Calu3 (cell line): ENCODE measurements around the gene CEACAM18. TPM values are rescaled to one million over a fixed set of nuclear protein-coding genes. Genes with fewer than 3 reads are reported as not detected.

Experiments
- BruUV-seq: library from RNA; stranded (reverse); fragments of 400-500 nt; replicated peaks from 2 replicates; lab custom pipeline; 2021; lab: Mats Ljungman, UMichigan
- CTCF ChIA-PET: fragments of 300-600 bp; sonication (Branson Sonifier 250); formaldehyde crosslinking; loops from one replicate; lab custom pipeline; 2022; ENCODE audit warnings: antibody characterized with exemption; lab: Charles Lee
- DNase-seq: peaks from one replicate; pipeline ENCODE4 v3.0.0; 2022
- H3K27ac Mint-ChIP-seq: one replicate; pipeline ENCODE4 v1.8.0; 2022; ENCODE audit warnings: mixed read lengths; ENCODE audit not compliant: unreplicated experiment
- H3K27me3 Mint-ChIP-seq: one replicate; pipeline ENCODE4 v1.8.0; 2022; ENCODE audit warnings: mixed read lengths; ENCODE audit not compliant: unreplicated experiment
- H3K36me3 Mint-ChIP-seq: one replicate; pipeline ENCODE4 v1.8.0; 2022; ENCODE audit warnings: mild to moderate bottlenecking, moderate library complexity, mixed read lengths; ENCODE audit not compliant: insufficient read depth, unreplicated experiment
- H3K4me1 Mint-ChIP-seq: one replicate; pipeline ENCODE4 v1.8.0; 2022; ENCODE audit warnings: mild to moderate bottlenecking, low read depth, mixed read lengths; ENCODE audit not compliant: unreplicated experiment
- H3K4me3 Mint-ChIP-seq: one replicate; pipeline ENCODE4 v1.8.0; 2022; ENCODE audit warnings: mild to moderate bottlenecking, low read depth, moderate library complexity, mixed read lengths; ENCODE audit not compliant: unreplicated experiment
- H3K9me3 Mint-ChIP-seq: one replicate; pipeline ENCODE4 v1.8.0; 2022; ENCODE audit warnings: low read depth, mixed read lengths; ENCODE audit not compliant: unreplicated experiment
- intact Hi-C: fragments of 100-400 bp; cut with micrococcal nuclease; formaldehyde crosslinking; loops from one replicate; pipeline ENCODE4 v1.10.0; 2022; ENCODE audit not compliant: unreplicated experiment
- total RNA-seq: library from RNA; stranded (reverse); gene quantifications from 2 replicates; pipeline ENCODE4 v1.2.3, GENCODE V29; 2022
- TF ChIP-seq, protein P1 (sequence below): fragments of 200-600 bp; IDR thresholded peaks from one replicate; pipeline ENCODE4 v1.8.0; 2022; ENCODE audit warnings: antibody characterized with exemption; ENCODE audit not compliant: unreplicated experiment

Gene CEACAM18
- total RNA-seq, 1 experiment from 2014 or later, result not detected

DNA sequence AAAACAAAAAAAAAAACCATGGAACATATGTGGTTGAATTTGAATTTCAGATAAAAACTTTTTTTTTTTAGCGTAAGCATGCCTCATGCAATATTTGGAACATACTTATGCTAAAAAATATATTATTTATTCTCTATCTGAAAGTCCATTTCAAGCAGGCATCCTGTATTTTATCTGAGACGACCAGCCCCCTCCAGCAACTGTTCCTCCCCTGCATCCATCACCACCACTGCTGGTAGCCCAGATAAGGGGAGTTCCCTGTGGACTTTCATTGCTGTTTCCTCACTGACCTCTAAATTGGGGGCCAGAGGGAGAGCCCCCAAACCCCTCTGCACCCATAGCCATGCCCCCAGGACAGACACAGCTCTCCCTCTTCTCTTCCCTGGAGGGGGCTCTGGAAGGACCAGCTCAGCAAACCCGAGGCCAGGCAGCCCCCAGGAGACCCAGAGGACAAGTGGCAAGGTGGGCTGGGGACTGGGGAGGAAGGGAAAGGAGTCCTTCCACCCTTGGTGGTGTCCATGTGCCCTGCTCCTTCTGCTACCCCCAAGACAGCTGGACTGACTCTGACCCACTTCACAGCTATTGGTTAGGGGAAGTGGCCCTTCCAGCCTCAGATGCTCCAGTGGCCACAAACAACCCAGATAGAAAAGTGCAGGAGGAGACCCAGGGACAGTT, 29.9 kb downstream of the CEACAM18 start:
- DNase-seq, result no peak
- H3K27me3 Mint-ChIP-seq, result peaks cover 34% of the 10 kb centered on the region
- intact Hi-C loops, result no loop called here
- TF ChIP-seq, protein P1, sequence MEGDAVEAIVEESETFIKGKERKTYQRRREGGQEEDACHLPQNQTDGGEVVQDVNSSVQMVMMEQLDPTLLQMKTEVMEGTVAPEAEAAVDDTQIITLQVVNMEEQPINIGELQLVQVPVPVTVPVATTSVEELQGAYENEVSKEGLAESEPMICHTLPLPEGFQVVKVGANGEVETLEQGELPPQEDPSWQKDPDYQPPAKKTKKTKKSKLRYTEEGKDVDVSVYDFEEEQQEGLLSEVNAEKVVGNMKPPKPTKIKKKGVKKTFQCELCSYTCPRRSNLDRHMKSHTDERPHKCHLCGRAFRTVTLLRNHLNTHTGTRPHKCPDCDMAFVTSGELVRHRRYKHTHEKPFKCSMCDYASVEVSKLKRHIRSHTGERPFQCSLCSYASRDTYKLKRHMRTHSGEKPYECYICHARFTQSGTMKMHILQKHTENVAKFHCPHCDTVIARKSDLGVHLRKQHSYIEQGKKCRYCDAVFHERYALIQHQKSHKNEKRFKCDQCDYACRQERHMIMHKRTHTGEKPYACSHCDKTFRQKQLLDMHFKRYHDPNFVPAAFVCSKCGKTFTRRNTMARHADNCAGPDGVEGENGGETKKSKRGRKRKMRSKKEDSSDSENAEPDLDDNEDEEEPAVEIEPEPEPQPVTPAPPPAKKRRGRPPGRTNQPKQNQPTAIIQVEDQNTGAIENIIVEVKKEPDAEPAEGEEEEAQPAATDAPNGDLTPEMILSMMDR, result no peak
- H3K4me3 Mint-ChIP-seq, result no peak overlapping the region
- BruUV-seq, result no TSS peak
- H3K27ac Mint-ChIP-seq, result no peak overlapping the region
- no peaks in the 10 kb centered on the region for H3K36me3 Mint-ChIP-seq
- peaks cover 3% of the 10 kb centered on the region for H3K9me3 Mint-ChIP-seq
- CTCF ChIA-PET, result interaction anchor here (0.6 kb wide), 1 partner anchor 234 kb away, joined by 6 read pairs; no protein-coding TSS in a partner anchor
- no peaks in the 10 kb centered on the region for H3K4me1 Mint-ChIP-seq

DNA sequence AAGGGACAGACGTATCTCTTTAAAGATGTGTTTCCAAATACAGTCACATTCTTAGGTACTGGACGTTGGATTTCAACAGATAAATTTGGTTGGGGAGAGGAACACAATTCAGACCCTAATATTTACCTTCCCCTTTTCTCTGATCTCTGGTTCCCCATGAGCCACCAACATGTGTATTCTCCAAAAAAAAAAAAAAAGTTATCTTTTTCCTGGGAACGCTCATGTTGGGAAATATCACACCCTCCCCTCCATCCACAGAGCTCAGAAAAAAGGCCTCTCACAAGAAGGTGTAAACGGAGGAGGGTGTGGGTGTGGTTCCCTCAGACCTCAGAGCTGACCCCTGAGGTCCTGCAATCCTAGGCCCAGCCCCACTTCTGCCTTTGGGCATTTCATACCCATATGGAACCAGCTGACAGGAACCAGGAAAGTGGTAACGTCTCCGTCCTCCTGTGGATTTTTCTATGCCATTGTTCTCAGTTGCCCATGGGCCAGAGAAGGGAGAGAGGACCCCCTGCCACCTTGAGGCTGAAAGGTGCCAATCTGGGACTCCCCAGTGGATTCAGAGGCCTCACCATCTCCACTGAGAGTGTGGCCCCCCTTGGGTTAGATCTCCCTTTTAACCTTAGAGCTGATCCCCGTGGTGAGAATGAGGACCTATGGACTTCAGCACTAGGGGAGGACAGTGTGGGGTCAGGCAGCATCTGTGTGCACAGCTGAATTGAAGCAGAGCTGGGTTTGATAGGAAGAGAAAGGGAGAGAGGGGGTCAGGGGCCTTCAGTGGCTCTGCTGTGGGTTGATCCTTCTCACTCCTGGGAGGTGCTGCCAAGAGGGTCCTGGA, 31.7 kb downstream of the CEACAM18 start:
- intact Hi-C loops, result no loop called here
- DNase-seq, result no peak
- Mint-ChIP-seq H3K27ac (no peak overlapping the region), H3K4me3 (no peak overlapping the region), H3K27me3 (peaks cover 16% of the 10 kb centered on the region), H3K36me3 (no peaks in the 10 kb centered on the region), H3K9me3 (no peaks in the 10 kb centered on the region), H3K4me1 (no peaks in the 10 kb centered on the region)
- TF ChIP-seq, protein P1, result no peak
- no TSS peak for BruUV-seq
- CTCF ChIA-PET, result no interaction called here

DNA sequence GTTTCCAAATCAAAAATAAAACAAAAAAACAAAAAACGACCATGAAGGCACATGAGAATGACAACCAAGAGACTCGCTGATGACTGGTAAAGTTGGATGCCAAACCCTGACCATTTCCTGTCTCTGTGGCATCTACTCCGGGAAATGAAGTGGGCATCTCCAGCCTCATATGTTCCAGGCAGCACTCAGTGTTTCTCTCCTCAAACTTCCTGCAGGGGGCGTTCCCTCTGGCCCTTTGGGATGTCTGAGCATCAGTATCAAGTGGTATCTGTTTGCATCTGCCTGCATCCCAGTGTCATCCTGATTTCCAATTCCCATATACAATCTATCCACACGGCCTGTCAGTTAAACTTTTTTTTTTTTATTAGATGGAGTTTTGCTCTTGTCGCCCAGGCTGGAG, 33.0 kb downstream of the CEACAM18 start:
- no peak overlapping the region for H3K4me3 Mint-ChIP-seq
- TF ChIP-seq, protein P1, result peak; percentile 23
- H3K27ac Mint-ChIP-seq, result no peak overlapping the region
- H3K36me3 Mint-ChIP-seq, result no peaks in the 10 kb centered on the region
- intact Hi-C loops, result no loop called here
- H3K4me1 Mint-ChIP-seq, result no peaks in the 10 kb centered on the region
- H3K9me3 Mint-ChIP-seq, result no peaks in the 10 kb centered on the region
- peaks cover 16% of the 10 kb centered on the region for H3K27me3 Mint-ChIP-seq
- DNase-seq, result no peak
- no TSS peak for BruUV-seq
- CTCF ChIA-PET, result interaction anchor here (1.1 kb wide), 1 partner anchor 36 kb away, joined by 4 read pairs; no protein-coding TSS in a partner anchor

DNA sequence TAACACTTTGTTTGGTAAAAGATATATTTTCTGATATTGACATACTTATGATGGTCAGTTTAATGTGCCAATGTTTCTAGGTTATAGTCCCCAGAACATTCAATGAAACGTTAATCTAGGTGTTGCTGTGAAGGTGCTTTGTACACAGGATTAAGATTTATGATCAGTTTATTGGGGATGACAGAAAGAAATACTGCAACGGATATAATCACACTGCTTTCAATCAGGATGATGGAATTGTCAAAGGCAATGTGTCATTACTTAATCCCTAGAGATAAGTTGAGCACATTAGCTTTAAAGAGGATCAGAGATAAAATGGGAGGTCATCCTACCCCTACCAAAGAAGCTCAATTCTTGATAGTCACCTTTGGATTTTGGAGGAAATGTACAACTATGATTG, 35.6 kb downstream of the CEACAM18 start:
- CTCF ChIA-PET, result interaction anchor here (0.6 kb wide), 1 partner anchor 15 kb away, joined by 3 read pairs; no protein-coding TSS in a partner anchor
- TF ChIP-seq, protein P1, result no peak
- Mint-ChIP-seq H3K27me3 (peaks cover 16% of the 10 kb centered on the region), H3K4me3 (no peak overlapping the region), H3K36me3 (no peaks in the 10 kb centered on the region), H3K9me3 (peaks cover 3% of the 10 kb centered on the region), H3K4me1 (no peaks in the 10 kb centered on the region), H3K27ac (no peak overlapping the region)
- no peak for DNase-seq
- no TSS peak for BruUV-seq
- intact Hi-C loops, result no loop called here
